WI38 (cell line): ENCODE measurements around the gene SLC27A1.

Experiments used
- H3K4me3 ChIP-seq: 2 replicates; pipeline ENCODE4 v1.5.1; 2011; ENCODE audit warnings: low read depth, mild to moderate bottlenecking, control low read depth, low read length
- TF ChIP-seq, protein P1 (sequence below): IDR thresholded peaks from 2 replicates; pipeline ENCODE4 v1.5.1; 2012; ENCODE audit warnings: low read depth, mild to moderate bottlenecking, control low read depth, low read length

Gene SLC27A1

DNA sequence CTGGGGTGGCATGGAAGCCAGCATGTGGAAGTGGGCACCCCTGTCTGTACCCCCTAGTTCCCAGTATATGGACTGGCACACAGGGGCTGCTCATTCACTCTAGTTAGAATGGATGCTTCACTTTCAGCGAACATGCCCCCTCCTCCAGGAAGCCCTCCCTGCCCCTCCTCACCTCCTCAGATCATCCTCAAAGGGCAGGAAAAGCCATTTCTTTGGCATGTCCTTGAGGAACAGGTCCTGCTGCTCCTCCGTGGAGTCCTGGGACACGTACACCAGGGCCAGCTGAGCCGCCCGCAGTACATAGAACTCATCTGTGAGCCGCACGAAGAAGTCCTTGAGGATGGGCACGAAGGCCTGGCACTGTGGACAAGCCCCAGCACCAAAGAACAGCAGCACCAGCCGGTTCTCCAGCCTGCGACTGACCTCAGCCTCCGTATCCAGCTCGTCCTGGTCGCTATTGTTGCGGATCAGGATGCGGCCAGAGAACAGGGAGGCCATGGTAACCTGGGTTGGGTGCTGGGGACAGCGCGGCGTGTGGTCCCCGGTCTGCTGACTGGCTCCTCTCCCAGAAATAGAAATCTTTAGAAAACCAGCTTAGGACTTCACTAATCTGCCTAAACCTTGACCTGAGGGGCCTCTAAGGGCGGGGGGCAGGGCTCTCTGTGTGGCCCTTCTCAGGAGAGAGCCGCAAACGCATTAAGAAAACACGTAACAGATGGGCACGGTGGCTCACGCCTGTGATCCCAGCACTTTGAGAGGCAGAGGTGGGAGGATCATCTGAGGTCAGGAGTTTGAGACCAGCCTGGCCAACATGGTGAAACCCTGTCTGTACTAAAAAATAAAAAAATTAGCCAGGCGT, 9.7 kb upstream of the SLC27A1 start, which contains the start of gene NXNL1:
Gene NXNL1 (minus strand): TSS at position 555 of the 859 bp plus-strand sequence. CDS start 57 bp downstream, at position 498.
- H3K4me3 ChIP-seq = no peak within 1 kb of the TSS
- TF ChIP-seq, protein P1, sequence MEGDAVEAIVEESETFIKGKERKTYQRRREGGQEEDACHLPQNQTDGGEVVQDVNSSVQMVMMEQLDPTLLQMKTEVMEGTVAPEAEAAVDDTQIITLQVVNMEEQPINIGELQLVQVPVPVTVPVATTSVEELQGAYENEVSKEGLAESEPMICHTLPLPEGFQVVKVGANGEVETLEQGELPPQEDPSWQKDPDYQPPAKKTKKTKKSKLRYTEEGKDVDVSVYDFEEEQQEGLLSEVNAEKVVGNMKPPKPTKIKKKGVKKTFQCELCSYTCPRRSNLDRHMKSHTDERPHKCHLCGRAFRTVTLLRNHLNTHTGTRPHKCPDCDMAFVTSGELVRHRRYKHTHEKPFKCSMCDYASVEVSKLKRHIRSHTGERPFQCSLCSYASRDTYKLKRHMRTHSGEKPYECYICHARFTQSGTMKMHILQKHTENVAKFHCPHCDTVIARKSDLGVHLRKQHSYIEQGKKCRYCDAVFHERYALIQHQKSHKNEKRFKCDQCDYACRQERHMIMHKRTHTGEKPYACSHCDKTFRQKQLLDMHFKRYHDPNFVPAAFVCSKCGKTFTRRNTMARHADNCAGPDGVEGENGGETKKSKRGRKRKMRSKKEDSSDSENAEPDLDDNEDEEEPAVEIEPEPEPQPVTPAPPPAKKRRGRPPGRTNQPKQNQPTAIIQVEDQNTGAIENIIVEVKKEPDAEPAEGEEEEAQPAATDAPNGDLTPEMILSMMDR = no peak

- H3K4me3 ChIP-seq = no peak overlapping the region
- TF ChIP-seq, protein P1 = no peak
Observed at GRCh38 chr19:17466487-17466850, 3.9 kb upstream of the SLC27A1 start.

DNA sequence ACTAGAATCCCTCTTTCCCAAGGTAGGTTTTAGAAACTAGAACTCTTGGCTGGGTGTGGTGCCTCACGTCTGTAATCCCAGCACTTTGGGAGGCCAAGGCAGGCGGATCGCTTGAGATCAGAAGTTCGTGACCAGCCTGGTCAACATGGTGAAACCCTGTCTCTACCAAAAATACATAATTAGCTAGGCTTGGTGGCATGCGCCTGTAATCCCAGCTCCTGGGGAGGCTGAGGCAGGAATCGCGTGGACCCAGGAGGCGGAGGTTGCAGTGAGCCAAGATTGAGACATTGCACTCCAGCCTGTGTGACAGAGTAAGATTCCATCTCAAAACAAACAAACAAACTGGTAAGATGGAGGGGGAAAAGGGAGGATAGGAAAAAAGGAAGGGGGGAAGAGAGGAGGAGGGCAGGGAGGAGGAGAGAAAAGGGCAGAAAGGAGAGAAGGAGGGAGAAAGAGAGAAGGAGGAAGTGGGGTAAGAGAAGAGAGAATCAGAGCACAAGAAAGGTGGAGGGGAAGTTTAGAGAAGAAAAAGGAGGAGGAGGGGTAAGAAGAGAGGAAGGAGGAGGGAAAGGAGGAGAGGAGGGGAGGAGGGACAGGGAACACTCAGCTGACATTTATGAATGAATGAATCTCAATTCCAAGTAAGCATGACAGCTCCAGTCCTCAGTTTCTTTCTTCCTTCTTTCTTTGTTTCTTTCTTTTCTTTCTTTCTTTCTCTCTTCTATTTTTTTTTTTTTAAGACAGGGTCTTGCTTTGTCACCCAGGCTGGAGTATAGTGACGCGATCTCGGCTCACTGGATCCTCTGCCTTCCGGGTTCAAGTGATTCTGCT, 2.6 kb upstream of the SLC27A1 start:
- TF ChIP-seq, protein P1 = no peak
- no peak overlapping the region for H3K4me3 ChIP-seq

DNA sequence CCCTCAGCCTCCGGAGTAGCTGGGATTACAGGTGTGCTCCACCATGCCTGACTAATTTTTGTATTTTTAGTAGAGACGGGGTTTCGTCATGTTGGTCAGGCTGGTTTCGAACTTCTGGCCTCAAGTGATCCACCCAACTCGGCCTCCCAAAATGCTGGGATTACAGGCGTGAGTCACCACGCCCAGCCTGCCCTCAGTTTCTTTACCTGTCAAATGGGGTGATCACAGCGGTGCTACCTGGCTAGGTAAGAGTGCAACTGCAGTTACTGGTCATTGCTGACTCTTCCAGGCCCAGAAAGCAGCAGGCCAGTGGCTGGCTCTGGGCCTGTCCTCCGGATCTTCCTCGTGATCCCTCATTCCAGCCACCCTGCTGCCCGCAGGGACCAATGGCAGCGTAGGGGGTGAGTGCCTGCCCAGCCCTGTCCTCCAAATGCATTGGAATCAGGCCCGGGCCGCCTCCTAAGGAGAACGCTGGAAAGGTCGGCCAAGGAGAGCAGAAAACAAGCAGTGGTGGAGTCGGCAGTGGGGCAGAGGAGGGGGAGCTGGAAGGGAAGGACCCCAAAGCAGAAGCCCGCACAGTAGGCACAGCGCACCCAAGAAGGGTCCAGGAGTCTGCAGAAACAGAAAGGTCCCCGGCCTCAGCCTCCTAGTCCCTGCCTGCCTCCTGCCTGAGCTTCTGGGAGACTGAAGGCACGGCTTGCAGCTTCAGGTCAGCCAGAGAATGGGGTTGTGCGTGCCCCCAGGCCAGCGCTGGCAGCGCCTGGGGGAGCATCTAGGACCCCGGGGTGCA, 1.8 kb upstream of the SLC27A1 start:
- TF ChIP-seq, protein P1 = no peak
- peak overlapping the region; percentile 80 for H3K4me3 ChIP-seq

DNA sequence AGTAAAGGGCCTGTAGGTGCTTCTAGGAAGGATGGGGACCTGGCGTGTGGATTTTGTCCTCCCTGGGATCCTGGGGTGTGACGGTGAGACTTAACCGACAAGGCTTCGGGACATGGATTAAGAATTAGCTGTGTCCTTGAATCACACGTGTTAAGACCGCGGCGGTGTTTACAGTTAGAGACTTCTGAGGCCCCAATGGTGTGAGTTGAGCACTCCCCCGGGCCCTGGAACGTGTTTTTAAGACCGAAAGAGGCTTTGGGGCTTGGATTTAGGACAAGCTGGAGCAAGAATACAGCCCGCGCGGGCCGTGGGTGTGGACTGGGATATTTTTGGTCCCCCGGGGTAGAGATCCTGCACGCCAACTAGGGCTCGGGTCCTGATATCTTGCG, 1.2 kb upstream of the SLC27A1 start:
- TF ChIP-seq, protein P1 = no peak
- H3K4me3 ChIP-seq = peak overlapping the region; percentile 80

GRCh38 chr19:17469481-17470067, 750 bp upstream of the SLC27A1 start:
- H3K4me3 ChIP-seq = peak overlapping the region; percentile 80
- TF ChIP-seq, protein P1 = no peak
